ENCODE measurements around the gene CRACR2B.

DNA sequence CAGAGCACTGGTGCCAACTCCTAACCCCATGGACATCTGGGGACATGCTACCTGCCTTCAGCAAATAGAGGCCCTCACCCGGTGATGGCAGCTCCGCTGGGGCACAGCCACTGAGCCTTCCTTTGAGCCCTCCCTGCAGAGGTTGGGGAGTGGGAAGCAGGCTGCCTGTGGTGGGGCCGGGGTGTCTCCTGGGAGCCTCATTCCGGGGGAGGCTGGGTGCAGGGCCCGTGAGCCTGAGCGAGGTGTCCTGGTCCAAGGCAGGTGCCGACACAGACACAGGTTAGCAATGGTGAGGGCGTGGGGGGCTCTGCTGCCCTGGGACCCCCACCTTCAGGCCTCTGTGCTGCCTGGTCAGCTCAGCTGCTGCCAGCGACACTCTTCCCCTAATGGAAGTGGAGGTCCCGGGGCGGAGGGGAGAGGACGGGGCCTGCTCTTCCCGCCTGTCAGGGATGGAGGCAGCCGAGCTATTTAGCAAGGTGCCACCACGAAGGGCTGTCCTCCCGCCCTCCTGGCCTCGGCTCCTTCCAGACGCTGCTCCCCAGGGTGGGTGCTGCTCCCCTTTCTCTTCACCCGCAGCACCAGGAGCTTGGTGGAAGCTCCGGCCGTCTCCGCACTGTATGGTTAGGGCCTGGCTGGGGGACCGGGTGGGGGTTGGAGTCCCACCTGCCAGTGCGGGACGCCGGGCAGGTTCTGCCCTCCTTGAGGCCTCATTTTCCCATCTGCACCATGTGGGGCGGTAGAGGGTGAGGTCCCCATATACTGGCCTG lies 26.1 kb downstream of the CRACR2B start:
- TF ChIP-seq, protein P1, sequence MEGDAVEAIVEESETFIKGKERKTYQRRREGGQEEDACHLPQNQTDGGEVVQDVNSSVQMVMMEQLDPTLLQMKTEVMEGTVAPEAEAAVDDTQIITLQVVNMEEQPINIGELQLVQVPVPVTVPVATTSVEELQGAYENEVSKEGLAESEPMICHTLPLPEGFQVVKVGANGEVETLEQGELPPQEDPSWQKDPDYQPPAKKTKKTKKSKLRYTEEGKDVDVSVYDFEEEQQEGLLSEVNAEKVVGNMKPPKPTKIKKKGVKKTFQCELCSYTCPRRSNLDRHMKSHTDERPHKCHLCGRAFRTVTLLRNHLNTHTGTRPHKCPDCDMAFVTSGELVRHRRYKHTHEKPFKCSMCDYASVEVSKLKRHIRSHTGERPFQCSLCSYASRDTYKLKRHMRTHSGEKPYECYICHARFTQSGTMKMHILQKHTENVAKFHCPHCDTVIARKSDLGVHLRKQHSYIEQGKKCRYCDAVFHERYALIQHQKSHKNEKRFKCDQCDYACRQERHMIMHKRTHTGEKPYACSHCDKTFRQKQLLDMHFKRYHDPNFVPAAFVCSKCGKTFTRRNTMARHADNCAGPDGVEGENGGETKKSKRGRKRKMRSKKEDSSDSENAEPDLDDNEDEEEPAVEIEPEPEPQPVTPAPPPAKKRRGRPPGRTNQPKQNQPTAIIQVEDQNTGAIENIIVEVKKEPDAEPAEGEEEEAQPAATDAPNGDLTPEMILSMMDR (tag by site-specific recombination; IDR thresholded peaks at IDR 0.05) = no peak
- TF ChIP-seq ZBTB7A (tag by site-specific recombination; IDR thresholded peaks at IDR 0.05; ENCODE audit: low read depth) (no peak), HOXD13 (CRISPR knock-in tag; IDR thresholded peaks at IDR 0.05; ENCODE audit: borderline replicate concordance) (no peak), ZNF335 (tag by site-specific recombination; conservative IDR thresholded peaks at IDR 0.05) (no peak)
- TF ChIP-seq, protein P2, sequence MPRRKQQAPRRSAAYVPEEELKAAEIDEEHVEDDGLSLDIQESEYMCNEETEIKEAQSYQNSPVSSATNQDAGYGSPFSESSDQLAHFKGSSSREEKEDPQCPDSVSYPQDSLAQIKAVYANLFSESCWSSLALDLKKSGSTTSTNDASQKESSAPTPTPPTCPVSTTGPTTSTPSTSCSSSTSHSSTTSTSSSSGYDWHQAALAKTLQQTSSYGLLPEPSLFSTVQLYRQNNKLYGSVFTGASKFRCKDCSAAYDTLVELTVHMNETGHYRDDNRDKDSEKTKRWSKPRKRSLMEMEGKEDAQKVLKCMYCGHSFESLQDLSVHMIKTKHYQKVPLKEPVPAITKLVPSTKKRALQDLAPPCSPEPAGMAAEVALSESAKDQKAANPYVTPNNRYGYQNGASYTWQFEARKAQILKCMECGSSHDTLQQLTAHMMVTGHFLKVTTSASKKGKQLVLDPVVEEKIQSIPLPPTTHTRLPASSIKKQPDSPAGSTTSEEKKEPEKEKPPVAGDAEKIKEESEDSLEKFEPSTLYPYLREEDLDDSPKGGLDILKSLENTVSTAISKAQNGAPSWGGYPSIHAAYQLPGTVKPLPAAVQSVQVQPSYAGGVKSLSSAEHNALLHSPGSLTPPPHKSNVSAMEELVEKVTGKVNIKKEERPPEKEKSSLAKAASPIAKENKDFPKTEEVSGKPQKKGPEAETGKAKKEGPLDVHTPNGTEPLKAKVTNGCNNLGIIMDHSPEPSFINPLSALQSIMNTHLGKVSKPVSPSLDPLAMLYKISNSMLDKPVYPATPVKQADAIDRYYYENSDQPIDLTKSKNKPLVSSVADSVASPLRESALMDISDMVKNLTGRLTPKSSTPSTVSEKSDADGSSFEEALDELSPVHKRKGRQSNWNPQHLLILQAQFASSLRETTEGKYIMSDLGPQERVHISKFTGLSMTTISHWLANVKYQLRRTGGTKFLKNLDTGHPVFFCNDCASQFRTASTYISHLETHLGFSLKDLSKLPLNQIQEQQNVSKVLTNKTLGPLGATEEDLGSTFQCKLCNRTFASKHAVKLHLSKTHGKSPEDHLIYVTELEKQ (tag by site-specific recombination; IDR thresholded peaks at IDR 0.05; ENCODE audit: borderline replicate concordance) = no peak
- TF ChIP-seq, protein P3, sequence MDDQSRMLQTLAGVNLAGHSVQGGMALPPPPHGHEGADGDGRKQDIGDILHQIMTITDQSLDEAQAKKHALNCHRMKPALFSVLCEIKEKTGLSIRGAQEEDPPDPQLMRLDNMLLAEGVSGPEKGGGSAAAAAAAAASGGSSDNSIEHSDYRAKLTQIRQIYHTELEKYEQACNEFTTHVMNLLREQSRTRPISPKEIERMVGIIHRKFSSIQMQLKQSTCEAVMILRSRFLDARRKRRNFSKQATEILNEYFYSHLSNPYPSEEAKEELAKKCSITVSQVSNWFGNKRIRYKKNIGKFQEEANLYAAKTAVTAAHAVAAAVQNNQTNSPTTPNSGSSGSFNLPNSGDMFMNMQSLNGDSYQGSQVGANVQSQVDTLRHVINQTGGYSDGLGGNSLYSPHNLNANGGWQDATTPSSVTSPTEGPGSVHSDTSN (CRISPR knock-in tag; IDR thresholded peaks at IDR 0.05) = no peak

Data from HEK293 (cell line).